Gastrocnemius medialis (tissue), 4 donors: Measurements from ENCODE around the gene THSD4. TPM values are rescaled to one million over a fixed set of nuclear protein-coding genes. Genes with fewer than 3 reads are reported as not detected.
"Not testable (repeated sequence)": the region's sequence is repeated elsewhere in the genome, so short reads cannot be mapped to it uniquely, and the experiment has no call there.

Experiments used
- ATAC-seq, 2 donors: fragments of 150-250 bp; one replicate each; pipeline ENCODE4 v1.9.1; 2016
- DNase-seq, 2 donors: peaks; one replicate each; pipeline ENCODE4 v3.0.0-alpha.2; 2019
- H3K27ac ChIP-seq, 4 donors: fragments of 200-600 bp; sonication (generic); 1 replicate in 1 of 4; 2 replicates in 3 of 4; pipeline ENCODE4 v1.5.1; 2016 to 2018; ENCODE audit warnings: mild to moderate bottlenecking in 2 of 4, moderate library complexity in 1 of 4
- H3K27me3 ChIP-seq, 3 donors: fragments of 200-600 bp; sonication (generic) in 2 of 3; 1 replicate in 1 of 3; 2 replicates in 2 of 3; pipeline versions ENCODE4 v1.5.1 to v1.6.0; 2016 to 2019; ENCODE audit warnings: mild to moderate bottlenecking in 1 of 3, moderate library complexity in 1 of 3
- H3K36me3 ChIP-seq, 2 donors: fragments of 200-600 bp; sonication (generic) in 1 of 2; one replicate each; pipeline ENCODE4 v1.5.1; 2017 to 2018
- H3K4me1 ChIP-seq, 2 donors: fragments of 200-600 bp; sonication (generic) in 1 of 2; one replicate each; pipeline ENCODE4 v1.5.1; 2016 to 2017; ENCODE audit warnings: mild to moderate bottlenecking in 2 of 2
- H3K4me3 ChIP-seq, 4 donors: fragments of 200-600 bp; sonication (generic) in 3 of 4; 1 replicate in 1 of 4; 2 replicates in 3 of 4; pipeline ENCODE4 v1.5.1; 2016 to 2019; ENCODE audit warnings: mild to moderate bottlenecking in 2 of 4
- H3K9me3 ChIP-seq, 3 donors: fragments of 200-600 bp; sonication (generic) in 2 of 3; 1 replicate in 1 of 3; 2 replicates in 2 of 3; pipeline ENCODE4 v1.5.1; 2016 to 2019
- CTCF ChIP-seq, 5 experiments: fragments of 450-650 bp in 3 of 5; fragments of 200-600 bp in 2 of 5; sonication (generic) in 2 of 5; IDR thresholded peaks in 4 of 5; conservative IDR thresholded peaks in 1 of 5; 1 replicate in 4 of 5; 2 replicates in 1 of 5; pipeline ENCODE4 v1.5.1; 2016 to 2019; ENCODE audit warnings: antibody characterized with exemption in 5 of 5, mild to moderate bottlenecking in 3 of 5, moderate library complexity in 3 of 5
- POLR2A ChIP-seq, 2 donors: fragments of 450-650 bp; IDR thresholded peaks; one replicate each; pipeline ENCODE4 v1.6.1; 2017; ENCODE audit warnings: antibody characterized with exemption in 2 of 2, mild to moderate bottlenecking in 2 of 2, moderate library complexity in 2 of 2
- in situ Hi-C, 4 donors: fragments of 200-750 bp; cut with MboI; loops; one replicate each; pipeline versions ENCODE4 v1.15.0 to v1.8.0; 2017; ENCODE audit warnings: low sequenced_read_pairs in 4 of 4
- intact Hi-C: fragments of 100-400 bp; cut with DNase I; formaldehyde crosslinking; loops from one replicate; pipeline ENCODE4 v1.15.1; 2023; ENCODE audit warnings: low total_unique reads
- total RNA-seq, 4 donors: library from RNA; depleted of rRNA; stranded (reverse); fragments of >200 nt; gene quantifications; one replicate each; pipeline versions ENCODE4 v1.1.0 to v1.2.3, GENCODE V29; 2016

The THSD4 gene
- total RNA-seq, 4 donors from 2014 or later: 0.35 to 3.1 (median 0.60) TPM

- no peaks in the 10 kb centered on the region for H3K9me3 ChIP-seq
- H3K36me3 ChIP-seq: no peaks in the 10 kb centered on the region
- H3K27ac ChIP-seq: no peak overlapping the region
- no peaks in the 10 kb centered on the region for H3K27me3 ChIP-seq
- in situ Hi-C loops (loop anchor here in 1 of 4 donors (10.0 kb wide), 1 partner anchor 51 kb away; no protein-coding TSS in a partner anchor), intact Hi-C loops (no loop called here)
- DNase-seq (no peak), ATAC-seq (no peak)
- H3K4me3 ChIP-seq: no peak overlapping the region
- peaks cover 14 to 26% of the 10 kb centered on the region in 2 donors for H3K4me1 ChIP-seq
- no peak for TF ChIP-seq CTCF (IDR thresholded peaks at IDR 0.05 in 4 of 5, conservative IDR thresholded peaks at IDR 0.05 in 1 of 5)
- TF ChIP-seq POLR2A (IDR thresholded peaks at IDR 0.05): no peak
Measured at GRCh38 chr15:71435552-71435951, 320.3 kb downstream of the THSD4 start.

GRCh38 chr15:71436854-71437253 lies 321.6 kb downstream of the THSD4 start:
- no peaks in the 10 kb centered on the region for H3K36me3 ChIP-seq
- no peak overlapping the region for H3K27ac ChIP-seq
- no peak for DNase-seq
- H3K4me1 ChIP-seq: peaks cover 14 to 19% of the 10 kb centered on the region in 2 donors
- intact Hi-C loops (no loop called here), in situ Hi-C loops (loop anchor here in 1 of 4 donors (10.0 kb wide), 1 partner anchor 52 kb away; no protein-coding TSS in a partner anchor)
- H3K27me3 ChIP-seq: no peaks in the 10 kb centered on the region
- H3K9me3 ChIP-seq: no peaks in the 10 kb centered on the region
- no peak for ATAC-seq
- TF ChIP-seq CTCF (IDR thresholded peaks at IDR 0.05 in 4 of 5, conservative IDR thresholded peaks at IDR 0.05 in 1 of 5) (no peak), POLR2A (IDR thresholded peaks at IDR 0.05) (no peak)
- H3K4me3 ChIP-seq: no peak overlapping the region

DNA sequence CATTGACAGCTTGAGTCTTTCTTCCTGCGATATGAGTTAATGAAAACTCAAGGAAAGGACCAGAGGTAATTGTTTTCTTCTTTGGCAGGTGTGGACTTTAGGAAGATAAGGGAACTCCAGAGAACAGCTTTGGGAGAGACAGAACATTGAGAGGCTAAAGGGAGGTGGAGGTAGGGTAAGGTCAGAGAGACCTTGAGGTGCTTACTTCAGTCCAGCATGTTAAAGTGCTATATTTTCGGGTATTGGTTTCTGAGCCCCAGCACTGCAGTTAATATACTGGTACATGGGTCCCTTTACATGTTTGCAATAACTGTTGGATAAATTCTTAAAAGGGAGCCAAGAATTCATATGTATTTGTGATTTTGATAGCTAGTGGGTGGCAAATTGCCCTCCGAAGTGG lies 322.1 kb downstream of the THSD4 start:
- peaks cover 10 to 13% of the 10 kb centered on the region in 2 donors for H3K4me1 ChIP-seq
- intact Hi-C loops (no loop called here), in situ Hi-C loops (loop anchor here in 1 of 4 donors (10.0 kb wide), 1 partner anchor 53 kb away; no protein-coding TSS in a partner anchor)
- DNase-seq (no peak), ATAC-seq (no peak)
- TF ChIP-seq CTCF (IDR thresholded peaks at IDR 0.05 in 4 of 5, conservative IDR thresholded peaks at IDR 0.05 in 1 of 5) (no peak), POLR2A (IDR thresholded peaks at IDR 0.05) (no peak)
- H3K27ac ChIP-seq: no peak overlapping the region
- no peaks in the 10 kb centered on the region for H3K36me3 ChIP-seq
- H3K27me3 ChIP-seq: no peaks in the 10 kb centered on the region
- no peak overlapping the region for H3K4me3 ChIP-seq
- no peaks in the 10 kb centered on the region for H3K9me3 ChIP-seq

GRCh38 chr15:71437919-71438318 lies 322.6 kb downstream of the THSD4 start:
- no peak for ATAC-seq
- Histone ChIP-seq H3K27ac (no peak overlapping the region), H3K4me1 (peaks cover 5 to 8% of the 10 kb centered on the region in 2 donors), H3K27me3 (no peaks in the 10 kb centered on the region), H3K9me3 (no peaks in the 10 kb centered on the region), H3K36me3 (no peaks in the 10 kb centered on the region), H3K4me3 (no peak overlapping the region)
- no peak for DNase-seq
- in situ Hi-C loops (loop anchor here in 1 of 4 donors (10.0 kb wide), 1 partner anchor 53 kb away; no protein-coding TSS in a partner anchor), intact Hi-C loops (no loop called here)
- no peak for TF ChIP-seq CTCF (IDR thresholded peaks at IDR 0.05 in 4 of 5, conservative IDR thresholded peaks at IDR 0.05 in 1 of 5)

- H3K36me3 ChIP-seq, H3K27ac ChIP-seq, DNase-seq, intact Hi-C loops, H3K4me1 ChIP-seq, H3K4me3 ChIP-seq, H3K9me3 ChIP-seq, ATAC-seq, H3K27me3 ChIP-seq: not testable (repeated sequence)
- in situ Hi-C loops: loop anchor here in 1 of 4 donors (10.0 kb wide), 1 partner anchor 55 kb away; no protein-coding TSS in a partner anchor
Measured at GRCh38 chr15:71439478-71439877, 324.2 kb downstream of the THSD4 start.
